Fibroblast of lung (primary cell): ENCODE measurements around the gene GIT2. TPM values are rescaled to one million over a fixed set of nuclear protein-coding genes. Genes with fewer than 3 reads are reported as not detected.

Experiments used
- DNase-seq, 2 donors: peaks; one replicate each; pipeline versions ENCODE4 v3.0.0 to v3.0.0-alpha.2; 2010; ENCODE audit warnings: low read depth in 2 of 2
- H2AFZ ChIP-seq: 2 replicates; pipeline ENCODE4 v1.5.1; 2012; ENCODE audit warnings: low read length, control low read depth, inconsistent platforms
- H3K27ac ChIP-seq: 2 replicates; pipeline ENCODE4 v1.5.1; 2011; ENCODE audit warnings: low read length, control low read depth; ENCODE audit not compliant: insufficient read depth
- H3K27me3 ChIP-seq: 2 replicates; pipeline ENCODE4 v1.5.1; 2011; ENCODE audit warnings: mild to moderate bottlenecking, low read length; ENCODE audit not compliant: control insufficient read depth, insufficient read depth
- H3K36me3 ChIP-seq: 2 replicates; pipeline ENCODE4 v1.5.1; 2011; ENCODE audit warnings: low read length; ENCODE audit not compliant: control insufficient read depth, insufficient read depth
- H3K4me1 ChIP-seq: 2 replicates; pipeline ENCODE4 v1.5.1; 2011; ENCODE audit warnings: low read length; ENCODE audit not compliant: control insufficient read depth, insufficient read depth; ENCODE audit errors: extremely low read depth
- H3K4me2 ChIP-seq: 2 replicates; pipeline ENCODE4 v1.5.1; 2011; ENCODE audit warnings: low read length, control low read depth; ENCODE audit not compliant: insufficient read depth; ENCODE audit errors: extremely low read depth
- H3K4me3 ChIP-seq, 4 experiments: fragments of 200-600 bp in 1 of 4; sonication (generic) in 1 of 4; replicated peaks in 1 of 4; 2 replicates each; pipeline ENCODE4 v1.5.1; 2011 to 2016; ENCODE audit warnings: low read length in 4 of 4, low read depth in 3 of 4, mild to moderate bottlenecking in 3 of 4, control low read depth in 2 of 4, inconsistent platforms in 1 of 4, mixed read lengths in 1 of 4; ENCODE audit not compliant: insufficient read depth in 1 of 4; ENCODE audit errors: control extremely low read depth in 1 of 4
- H3K79me2 ChIP-seq: 2 replicates; pipeline ENCODE4 v1.5.1; 2012; ENCODE audit warnings: mild to moderate bottlenecking, low read length, inconsistent platforms; ENCODE audit not compliant: control insufficient read depth, insufficient read depth
- H3K9ac ChIP-seq: 2 replicates; pipeline ENCODE4 v1.5.1; 2011; ENCODE audit warnings: mild to moderate bottlenecking, low read length, control low read depth; ENCODE audit not compliant: insufficient read depth
- H3K9me3 ChIP-seq: 2 replicates; pipeline ENCODE4 v1.5.1; 2012; ENCODE audit warnings: low read depth, low read length; ENCODE audit not compliant: control insufficient read depth, insufficient read depth
- H4K20me1 ChIP-seq: 2 replicates; pipeline ENCODE4 v1.5.1; 2011; ENCODE audit warnings: low read length; ENCODE audit not compliant: control insufficient read depth, insufficient read depth; ENCODE audit errors: extremely low read depth
- CTCF ChIP-seq, 2 donors: IDR thresholded peaks in 1 of 2; conservative IDR thresholded peaks in 1 of 2; 1 replicate in 1 of 2; 2 replicates in 1 of 2; pipeline ENCODE4 v1.5.1; 2011 to 2012; ENCODE audit warnings: low read length in 2 of 2, control low read depth in 1 of 2, inconsistent platforms in 1 of 2, low read depth in 1 of 2, mild to moderate bottlenecking in 1 of 2
- EZH2 ChIP-seq: IDR thresholded peaks from 2 replicates; pipeline ENCODE4 v1.5.1; 2012; ENCODE audit warnings: low read length, control low read depth, mild to moderate bottlenecking; ENCODE audit errors: missing control alignments
- polyA plus RNA-seq, 2 donors: library from polyadenylated mRNA; depleted of rRNA in 1 of 2; stranded (reverse) in 1 of 2; unstranded in 1 of 2; fragments of >200 nt; gene quantifications; 2 replicates each; pipeline ENCODE4 v1.2.1, GENCODE V29; 2011 to 2012; ENCODE audit warnings: missing spikeins in 1 of 2
- total RNA-seq: library from RNA; depleted of rRNA; stranded (reverse); fragments of >200 nt; gene quantifications from 2 replicates; pipeline ENCODE4 v1.2.1, GENCODE V29; 2014

Gene GIT2
- total and polyA plus RNA-seq, 2 donors (not counting 1 experiment from before 2014, with no cell fraction given), result 47.9 to 53.5 TPM

GRCh38 chr12:110015132-110015531, 19.0 kb upstream of the GIT2 start:
- Histone ChIP-seq H3K27me3 (no peaks in the 10 kb centered on the region), H3K27ac (no peak overlapping the region), H3K79me2 (peaks cover 59% of the 10 kb centered on the region), H3K9ac (no peak overlapping the region), H3K4me1 (peaks cover 7% of the 10 kb centered on the region), H3K4me2 (no peak overlapping the region), H3K9me3 (no peaks in the 10 kb centered on the region), H3K4me3 (no peak overlapping the region), H2AFZ (no peak overlapping the region), H4K20me1 (no peaks in the 10 kb centered on the region), H3K36me3 (peaks cover 20% of the 10 kb centered on the region)
- no peak for DNase-seq
- no peak for TF ChIP-seq EZH2
- TF ChIP-seq CTCF (conservative IDR thresholded peaks at IDR 0.05 in 1 of 2, IDR thresholded peaks at IDR 0.05 in 1 of 2; ENCODE audit: low read depth in 1 of 2, low read length in 2 of 2), result no peak

- H3K9ac ChIP-seq, result no peak overlapping the region
- TF ChIP-seq EZH2 (no peak), CTCF (conservative IDR thresholded peaks at IDR 0.05 in 1 of 2, IDR thresholded peaks at IDR 0.05 in 1 of 2; ENCODE audit: low read depth in 1 of 2, low read length in 2 of 2) (no peak)
- H3K27me3 ChIP-seq, result no peaks in the 10 kb centered on the region
- H3K9me3 ChIP-seq, result no peaks in the 10 kb centered on the region
- H3K79me2 ChIP-seq, result peaks cover 64% of the 10 kb centered on the region
- no peak for DNase-seq
- H3K4me2 ChIP-seq, result peak overlapping the region; percentile 38
- H3K4me3 ChIP-seq, result no peak overlapping the region
- peak overlapping the region; percentile 51 for H3K27ac ChIP-seq
- H4K20me1 ChIP-seq, result no peaks in the 10 kb centered on the region
- peaks cover 11% of the 10 kb centered on the region for H3K36me3 ChIP-seq
- H3K4me1 ChIP-seq, result peaks cover 7% of the 10 kb centered on the region
- no peak overlapping the region for H2AFZ ChIP-seq
Observed at GRCh38 chr12:110012659-110013058, 16.5 kb upstream of the GIT2 start.

- Histone ChIP-seq H2AFZ (no peak overlapping the region), H3K27me3 (no peaks in the 10 kb centered on the region), H4K20me1 (no peaks in the 10 kb centered on the region), H3K79me2 (peaks cover 68% of the 10 kb centered on the region), H3K9ac (no peak overlapping the region), H3K4me3 (no peak overlapping the region), H3K9me3 (no peaks in the 10 kb centered on the region), H3K4me2 (no peak overlapping the region), H3K27ac (peak overlapping the region; percentile 51), H3K36me3 (peaks cover 11% of the 10 kb centered on the region), H3K4me1 (peaks cover 7% of the 10 kb centered on the region)
- peak in 1 of 2 donors; percentile 35 for DNase-seq
- no peak for TF ChIP-seq EZH2
- TF ChIP-seq CTCF (conservative IDR thresholded peaks at IDR 0.05 in 1 of 2, IDR thresholded peaks at IDR 0.05 in 1 of 2; ENCODE audit: low read depth in 1 of 2, low read length in 2 of 2), result no peak
Observed at GRCh38 chr12:110012137-110012536, 16.0 kb upstream of the GIT2 start.
